ENCODE data around the gene SCCPDH.
A peak's percentile ranks its signal among the peaks of the same experiment; 100 is the strongest.
"Not testable (repeated sequence)": the region's sequence is repeated elsewhere in the genome, so short reads cannot be mapped to it uniquely, and the experiment has no call there.

Gene SCCPDH

DNA sequence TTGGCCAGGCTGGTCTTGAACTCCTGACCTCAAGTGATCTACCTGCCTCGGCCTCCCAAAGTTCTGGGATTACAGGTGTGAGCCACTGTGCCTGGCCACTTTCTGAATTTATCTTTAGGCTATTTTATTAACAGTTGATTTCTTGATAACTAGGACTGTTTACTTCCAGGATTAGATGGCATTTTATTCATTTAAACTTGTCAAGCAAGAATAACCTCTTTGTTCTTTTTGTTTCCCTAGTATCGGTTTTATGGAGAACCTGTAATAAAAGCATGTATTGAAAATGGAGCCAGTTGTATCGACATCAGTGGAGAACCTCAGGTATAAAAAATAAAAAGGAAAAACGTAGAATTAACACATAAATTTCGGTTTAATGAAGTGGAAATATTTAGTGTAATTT lies 11.5 kb downstream of the SCCPDH start:
- TF ChIP-seq, protein P1, sequence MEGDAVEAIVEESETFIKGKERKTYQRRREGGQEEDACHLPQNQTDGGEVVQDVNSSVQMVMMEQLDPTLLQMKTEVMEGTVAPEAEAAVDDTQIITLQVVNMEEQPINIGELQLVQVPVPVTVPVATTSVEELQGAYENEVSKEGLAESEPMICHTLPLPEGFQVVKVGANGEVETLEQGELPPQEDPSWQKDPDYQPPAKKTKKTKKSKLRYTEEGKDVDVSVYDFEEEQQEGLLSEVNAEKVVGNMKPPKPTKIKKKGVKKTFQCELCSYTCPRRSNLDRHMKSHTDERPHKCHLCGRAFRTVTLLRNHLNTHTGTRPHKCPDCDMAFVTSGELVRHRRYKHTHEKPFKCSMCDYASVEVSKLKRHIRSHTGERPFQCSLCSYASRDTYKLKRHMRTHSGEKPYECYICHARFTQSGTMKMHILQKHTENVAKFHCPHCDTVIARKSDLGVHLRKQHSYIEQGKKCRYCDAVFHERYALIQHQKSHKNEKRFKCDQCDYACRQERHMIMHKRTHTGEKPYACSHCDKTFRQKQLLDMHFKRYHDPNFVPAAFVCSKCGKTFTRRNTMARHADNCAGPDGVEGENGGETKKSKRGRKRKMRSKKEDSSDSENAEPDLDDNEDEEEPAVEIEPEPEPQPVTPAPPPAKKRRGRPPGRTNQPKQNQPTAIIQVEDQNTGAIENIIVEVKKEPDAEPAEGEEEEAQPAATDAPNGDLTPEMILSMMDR (IDR thresholded peaks at IDR 0.05; ENCODE audit: low read depth, low read length): no peak

DNA sequence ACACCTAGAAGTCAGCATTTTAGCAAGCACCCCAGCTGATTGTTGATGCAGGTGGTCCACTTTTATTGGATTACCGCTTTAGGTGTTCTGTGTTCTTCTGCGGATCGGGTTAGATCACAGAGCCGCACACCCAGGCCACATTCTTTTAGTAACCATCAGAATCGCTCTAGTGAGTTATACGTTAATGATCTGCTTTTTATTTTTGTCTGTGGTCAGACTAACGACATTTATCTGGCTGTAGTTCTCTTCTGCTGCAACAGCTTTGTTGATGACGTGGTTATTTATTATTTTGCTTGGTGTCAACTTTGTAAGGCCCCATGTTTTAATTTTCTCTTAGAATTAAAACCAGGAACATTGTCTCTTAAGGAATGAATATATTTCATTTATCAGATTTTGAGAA lies 18.2 kb downstream of the SCCPDH start:
- DNase-seq (ENCODE audit: extremely low read depth, low read depth): no peak
- TF ChIP-seq, protein P1 (IDR thresholded peaks at IDR 0.05; ENCODE audit: low read depth, low read length): no peak

More for the DNA sequence above, 11.5 kb downstream of the SCCPDH start:
- no peak for DNase-seq (ENCODE audit: extremely low read depth, low read depth)

DNA sequence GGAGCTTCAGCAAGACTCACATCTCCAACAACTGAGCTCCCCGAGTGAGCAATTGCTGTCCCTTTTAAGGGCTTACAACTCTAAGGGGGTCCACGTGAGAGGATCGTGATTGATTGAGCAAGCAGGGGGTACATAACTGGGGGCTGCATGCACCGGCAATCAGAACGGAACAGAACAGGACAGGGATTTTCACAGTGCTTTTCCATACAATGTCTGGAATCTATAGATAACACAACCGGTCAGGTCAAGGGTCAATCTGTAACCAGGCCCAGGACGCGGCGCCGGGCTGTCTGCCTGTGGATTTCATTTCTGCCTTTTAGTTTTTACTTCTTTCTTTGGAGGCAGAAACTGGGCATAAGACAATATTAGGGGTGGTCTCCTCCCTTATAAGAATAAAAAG lies 21.9 kb downstream of the SCCPDH start:
- not testable (repeated sequence) for DNase-seq (ENCODE audit: extremely low read depth, low read depth)

DNA sequence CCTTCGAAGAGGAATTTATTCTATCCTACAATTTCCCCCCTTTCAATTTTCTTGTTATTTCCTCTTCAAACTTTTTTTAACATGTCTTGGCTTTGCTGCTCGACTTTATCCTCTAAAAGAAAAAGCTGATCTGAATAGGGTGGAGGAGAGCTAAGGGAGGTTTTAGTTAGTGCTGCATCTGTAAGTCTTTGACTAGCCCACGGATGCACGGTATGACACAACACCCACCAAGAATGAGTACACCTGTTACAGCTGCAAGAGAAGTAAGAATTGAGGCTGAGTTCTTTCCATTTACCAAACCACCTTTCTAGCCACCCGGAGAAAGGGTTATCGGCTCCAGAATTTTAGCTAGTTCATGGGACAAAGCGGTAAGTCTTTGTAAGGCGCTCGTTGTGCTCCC lies 23.8 kb downstream of the SCCPDH start:
- TF ChIP-seq, protein P1 (IDR thresholded peaks at IDR 0.05; ENCODE audit: low read depth, low read length): no peak
- DNase-seq (ENCODE audit: extremely low read depth, low read depth): no peak

DNA sequence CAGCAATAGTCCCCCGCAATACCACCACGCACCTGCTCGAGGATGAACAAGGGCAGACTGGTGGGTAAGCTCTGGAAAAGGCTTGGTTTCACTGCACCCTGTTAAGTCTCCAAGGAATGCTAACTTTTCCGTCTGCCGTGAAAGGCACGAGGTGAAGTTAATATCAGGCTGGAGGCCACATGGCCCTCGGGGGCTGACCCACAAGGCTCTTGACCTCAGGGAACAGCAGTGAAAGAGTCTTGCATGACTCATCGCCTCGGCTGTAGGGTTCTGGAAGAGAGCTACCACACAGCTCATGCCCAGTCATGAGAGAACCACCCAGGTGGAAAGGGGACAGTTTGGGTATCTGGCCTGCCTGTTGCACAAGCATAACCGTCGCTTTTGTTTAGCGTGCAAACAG lies 24.7 kb downstream of the SCCPDH start:
- TF ChIP-seq, protein P1 (IDR thresholded peaks at IDR 0.05; ENCODE audit: low read depth, low read length): no peak

DNA sequence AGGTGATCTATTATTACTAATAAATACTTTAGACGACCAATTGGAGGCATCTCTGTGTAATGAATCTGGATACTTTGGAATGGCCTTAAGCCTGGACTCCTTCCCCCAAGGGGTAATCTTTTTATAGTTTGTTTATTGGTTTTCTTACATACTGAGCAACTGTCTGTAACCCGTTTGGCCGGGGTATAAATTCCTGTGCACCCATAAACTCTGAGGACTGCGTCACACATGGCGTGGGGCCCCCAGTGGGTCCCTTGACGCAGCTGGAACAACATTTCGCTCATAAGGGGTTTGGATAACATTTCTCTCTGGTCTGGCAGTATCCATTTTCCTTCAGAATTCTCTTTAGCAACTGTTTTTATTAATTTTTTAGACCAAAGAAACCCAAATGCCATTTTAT lies 26.5 kb downstream of the SCCPDH start:
- TF ChIP-seq, protein P1 (IDR thresholded peaks at IDR 0.05; ENCODE audit: low read depth, low read length): no peak
- no peak for DNase-seq (ENCODE audit: extremely low read depth, low read depth)

More for the DNA sequence above, 24.7 kb downstream of the SCCPDH start:
- DNase-seq (ENCODE audit: extremely low read depth, low read depth): no peak

DNA sequence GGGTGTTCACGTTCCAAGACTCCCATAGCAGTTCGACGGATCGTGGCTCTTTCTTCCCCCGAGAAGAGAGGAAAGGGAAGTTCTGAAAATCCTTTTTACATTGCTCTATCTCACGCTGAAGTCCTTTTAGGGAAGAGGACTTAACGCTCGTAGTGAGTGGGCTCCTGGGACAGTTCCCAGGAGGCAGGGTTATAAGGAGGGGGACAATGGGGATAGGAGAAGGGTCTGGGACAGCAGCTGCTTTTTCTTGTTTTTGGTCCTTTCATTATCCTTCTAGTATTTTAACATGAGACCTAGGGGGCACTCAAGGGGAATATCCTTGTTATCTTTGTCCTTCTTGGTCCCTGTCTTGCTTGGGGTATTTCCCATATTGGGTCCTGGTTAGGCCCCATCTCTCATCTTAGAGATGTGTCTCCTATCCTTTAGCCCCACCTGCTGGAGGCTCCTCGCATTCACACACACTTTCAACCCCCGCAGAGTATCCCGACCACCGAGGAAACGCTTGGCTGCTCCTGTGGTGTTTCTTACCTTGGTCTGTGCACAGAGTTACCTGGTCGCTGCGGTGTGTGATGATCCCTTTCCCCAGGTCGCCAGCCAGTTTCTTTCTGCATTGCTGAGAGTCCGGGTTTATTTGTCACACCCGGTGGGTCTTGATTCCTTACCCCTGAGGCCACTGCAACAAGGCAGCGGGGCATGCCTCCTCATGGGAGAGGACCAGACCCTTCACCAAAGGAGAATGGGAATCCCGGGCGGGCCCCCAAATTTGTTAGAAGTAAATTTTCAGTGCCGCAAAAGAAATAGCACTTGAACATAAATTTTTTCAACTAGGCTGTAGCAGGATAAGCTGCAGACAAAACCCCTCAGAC lies 29.7 kb downstream of the SCCPDH start:
- TF ChIP-seq, protein P1 (IDR thresholded peaks at IDR 0.05; ENCODE audit: low read depth, low read length): peak; percentile 80
- DNase-seq (ENCODE audit: extremely low read depth, low read depth): peak; percentile 24

DNA sequence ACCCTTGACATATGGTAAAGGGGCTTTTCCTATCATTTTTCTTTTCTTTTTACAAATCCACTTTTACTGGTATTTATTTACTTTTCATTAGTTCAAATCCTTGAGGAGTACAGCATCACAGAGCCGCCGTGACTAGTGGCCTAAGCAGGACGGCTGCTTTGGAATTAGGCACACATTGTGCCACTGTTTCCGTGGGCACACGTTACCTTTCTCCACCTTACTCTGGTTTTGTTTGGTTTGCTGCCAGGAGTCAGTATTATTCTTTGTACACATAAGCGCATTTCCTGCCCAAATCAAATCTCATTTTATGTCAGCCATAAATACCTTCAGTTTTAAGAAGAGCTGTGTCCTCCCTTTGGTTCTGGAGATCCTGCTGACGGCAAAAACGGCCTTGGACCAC lies 31.2 kb downstream of the SCCPDH start:
- DNase-seq (ENCODE audit: extremely low read depth, low read depth): no peak
- TF ChIP-seq, protein P1 (IDR thresholded peaks at IDR 0.05; ENCODE audit: low read depth, low read length): no peak

Measured in AG09319 (cell line).